AG04449 (cell line): ENCODE data around the gene SYCP2.

Experiments used
- CTCF ChIA-PET: fragments of 350-600 bp; formaldehyde crosslinking; extraction: SDS; loops from one replicate; lab custom pipeline; 2021; ENCODE audit warnings: antibody characterized with exemption; lab: Yijun Ruan, JAX
- POLR2A ChIA-PET: fragments of 400-600, 350-600 bp; formaldehyde crosslinking; extraction: SDS; loops from one replicate; lab custom pipeline; 2020; ENCODE audit warnings: antibody characterized with exemption, inconsistent platforms; lab: Yijun Ruan, JAX
- DNase-seq: peaks from one replicate; pipeline ENCODE4 v3.0.0-alpha.2; 2010; ENCODE audit warnings: low read depth, low spot score
- H3K4me3 ChIP-seq: 2 replicates; pipeline ENCODE4 v1.5.1; 2011; ENCODE audit warnings: low read depth, mild to moderate bottlenecking, control low read depth, low read length
- TF ChIP-seq, protein P1 (sequence below): IDR thresholded peaks from one replicate; pipeline ENCODE4 v1.5.1; 2011; ENCODE audit warnings: mild to moderate bottlenecking, moderate library complexity, low read length, control low read depth, inconsistent platforms; ENCODE audit not compliant: insufficient read depth; ENCODE audit errors: missing control alignments

The SYCP2 gene

DNA sequence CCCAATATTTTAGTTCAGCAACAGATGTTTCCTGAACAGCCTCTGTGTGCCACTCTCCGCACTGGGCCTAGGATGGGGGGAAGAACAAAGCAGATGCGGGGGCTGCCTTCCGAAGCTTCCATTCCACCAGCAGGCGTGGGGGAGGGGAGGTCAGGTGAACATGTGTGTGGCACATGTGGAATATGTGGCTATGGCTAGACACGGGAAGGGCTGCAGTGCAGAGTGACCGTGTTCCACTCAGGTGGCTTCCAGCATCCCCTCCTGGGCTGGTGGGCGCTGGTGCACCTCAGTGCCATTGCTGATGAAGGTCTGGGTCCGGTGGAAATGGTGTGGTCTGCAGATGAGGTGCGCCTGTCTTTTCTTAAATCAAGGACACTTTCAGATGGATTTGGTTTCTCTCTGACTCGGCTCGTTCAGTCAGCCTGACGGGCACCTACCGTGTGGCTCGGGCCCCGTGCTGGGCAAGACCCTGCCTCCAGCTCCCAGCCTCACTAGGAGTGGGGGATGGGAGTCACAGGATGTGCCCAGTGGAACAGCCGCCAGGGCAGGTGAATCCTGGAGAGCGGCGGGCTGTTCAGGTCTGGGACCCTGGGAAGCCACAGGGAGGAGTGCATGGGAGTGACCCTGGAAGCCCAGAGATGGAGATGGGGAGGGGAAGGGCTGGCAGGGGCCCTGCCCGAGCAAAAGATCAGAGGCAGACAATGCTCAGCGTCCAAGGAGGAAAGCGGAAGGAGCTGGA is 111.0 kb downstream of the SYCP2 start:
- ChIA-PET CTCF (no interaction called here), POLR2A (no interaction called here)
- TF ChIP-seq, protein P1, sequence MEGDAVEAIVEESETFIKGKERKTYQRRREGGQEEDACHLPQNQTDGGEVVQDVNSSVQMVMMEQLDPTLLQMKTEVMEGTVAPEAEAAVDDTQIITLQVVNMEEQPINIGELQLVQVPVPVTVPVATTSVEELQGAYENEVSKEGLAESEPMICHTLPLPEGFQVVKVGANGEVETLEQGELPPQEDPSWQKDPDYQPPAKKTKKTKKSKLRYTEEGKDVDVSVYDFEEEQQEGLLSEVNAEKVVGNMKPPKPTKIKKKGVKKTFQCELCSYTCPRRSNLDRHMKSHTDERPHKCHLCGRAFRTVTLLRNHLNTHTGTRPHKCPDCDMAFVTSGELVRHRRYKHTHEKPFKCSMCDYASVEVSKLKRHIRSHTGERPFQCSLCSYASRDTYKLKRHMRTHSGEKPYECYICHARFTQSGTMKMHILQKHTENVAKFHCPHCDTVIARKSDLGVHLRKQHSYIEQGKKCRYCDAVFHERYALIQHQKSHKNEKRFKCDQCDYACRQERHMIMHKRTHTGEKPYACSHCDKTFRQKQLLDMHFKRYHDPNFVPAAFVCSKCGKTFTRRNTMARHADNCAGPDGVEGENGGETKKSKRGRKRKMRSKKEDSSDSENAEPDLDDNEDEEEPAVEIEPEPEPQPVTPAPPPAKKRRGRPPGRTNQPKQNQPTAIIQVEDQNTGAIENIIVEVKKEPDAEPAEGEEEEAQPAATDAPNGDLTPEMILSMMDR = no peak
- DNase-seq = no peak
- H3K4me3 ChIP-seq = no peak overlapping the region

DNA sequence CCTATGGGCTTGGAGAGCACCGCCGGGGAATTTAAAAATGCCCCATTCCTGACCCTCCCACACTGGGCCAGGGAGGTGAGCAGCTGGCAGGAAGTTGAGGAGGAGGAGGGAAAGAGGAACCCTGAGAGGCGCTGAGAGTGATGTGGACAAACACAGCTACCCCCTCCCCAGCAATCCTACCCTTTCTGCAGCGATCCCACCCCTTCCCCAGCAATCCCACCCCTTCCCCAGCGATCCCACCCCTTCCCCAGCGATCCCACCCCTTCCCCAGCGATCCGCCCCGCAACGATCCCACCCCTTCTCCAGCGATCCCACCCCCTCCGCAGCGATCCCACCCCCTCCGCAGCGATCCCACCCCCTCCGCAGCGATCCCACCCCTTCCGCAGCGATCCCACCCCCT is 111.6 kb downstream of the SYCP2 start:
- CTCF ChIA-PET = no interaction called here
- TF ChIP-seq, protein P1 = no peak
- no peak for DNase-seq
- H3K4me3 ChIP-seq = no peak overlapping the region
- POLR2A ChIA-PET = no interaction called here

GRCh38 chr20:59821201-59821600 is 112.2 kb downstream of the SYCP2 start:
- TF ChIP-seq, protein P1 = no peak
- no peak for DNase-seq
- no peak overlapping the region for H3K4me3 ChIP-seq
- POLR2A ChIA-PET = no interaction called here
- CTCF ChIA-PET = no interaction called here

- DNase-seq = no peak
- ChIA-PET POLR2A (no interaction called here), CTCF (interaction anchor here (0.9 kb wide), 1 partner anchor 37 kb away, joined by 3 read pairs; no protein-coding TSS in a partner anchor)
- TF ChIP-seq, protein P1 = no peak
- H3K4me3 ChIP-seq = no peak overlapping the region
These were observed 113.0 kb downstream of the SYCP2 start for GRCh38 chr20:59820204-59821041.

GRCh38 chr20:59819496-59820203 is 113.8 kb downstream of the SYCP2 start:
- ChIA-PET CTCF (interaction anchor here (0.9 kb wide), 1 partner anchor 36 kb away, joined by 3 read pairs; no protein-coding TSS in a partner anchor), POLR2A (no interaction called here)
- TF ChIP-seq, protein P1 = no peak
- DNase-seq = no peak
- no peak overlapping the region for H3K4me3 ChIP-seq
